ENCODE data around the gene TMEM132E. TPM values are rescaled to one million over a fixed set of nuclear protein-coding genes. Genes with fewer than 3 reads are reported as not detected.

TMEM132E gene
- total and polyA plus RNA-seq, 2 of the 8 experiments (the other 6 are each of a cell fraction or from before 2014, with no cell fraction given) = 0.45 to 0.60 TPM

- no peak for TF ChIP-seq RXRA (IDR thresholded peaks at IDR 0.05; ENCODE audit: insufficient read depth, low read depth, low read length)
- no peak for TF ChIP-seq USF2 (IDR thresholded peaks at IDR 0.05; ENCODE audit: low read length)
- TF ChIP-seq E2F6 (IDR thresholded peaks at IDR 0.05) = no peak
Measured at GRCh38 chr17:34675605-34676004, 96.2 kb downstream of the TMEM132E start (continued).

Data from H1 (cell line).